GM23338 (cell line): Measurements from ENCODE around the gene HMOX1. TPM values are rescaled to one million over a fixed set of nuclear protein-coding genes. Genes with fewer than 3 reads are reported as not detected.

Experiments used
- ATAC-seq: fragments of 200-7000 bp; cut with Tn5 transposase; 3 replicates; pipeline ENCODE4 v1.9.1; 2020
- DNase-seq: peaks from one replicate; pipeline ENCODE4 v3.0.0-alpha.2; 2015; ENCODE audit warnings: low spot score
- H2AFZ ChIP-seq: fragments of 200-600 bp; sonication (generic); 2 replicates; pipeline ENCODE4 v1.8.0; 2016; ENCODE audit warnings: antibody characterized with exemption, mild to moderate bottlenecking, moderate library complexity
- H3F3A ChIP-seq: fragments of 200-600 bp; sonication (generic); replicated peaks from 2 replicates; pipeline ENCODE4 v1.8.0; 2017; ENCODE audit warnings: antibody characterized with exemption, mixed run types, low read depth
- H3K27ac ChIP-seq: fragments of 200-600 bp; sonication (generic); 2 replicates; pipeline ENCODE4 v1.6.1; 2016; ENCODE audit warnings: low read depth
- H3K27me3 ChIP-seq: fragments of 200-600 bp; sonication (generic); 2 replicates; pipeline ENCODE4 v1.8.0; 2016; ENCODE audit warnings: mild to moderate bottlenecking, mixed run types, moderate library complexity; ENCODE audit not compliant: insufficient read depth
- H3K36me3 ChIP-seq: fragments of 200-600 bp; sonication (generic); 2 replicates; pipeline ENCODE4 v1.8.0; 2016; ENCODE audit warnings: mild to moderate bottlenecking; ENCODE audit not compliant: insufficient read depth
- H3K4me1 ChIP-seq: fragments of 200-600 bp; sonication (generic); 2 replicates; pipeline ENCODE4 v1.8.0; 2016; ENCODE audit warnings: mild to moderate bottlenecking, moderate library complexity; ENCODE audit not compliant: insufficient read depth
- H3K4me2 ChIP-seq: fragments of 200-600 bp; sonication (generic); 2 replicates; pipeline ENCODE4 v1.7.1; 2017; ENCODE audit warnings: mixed run types
- H3K4me3 ChIP-seq: fragments of 200-600 bp; sonication (generic); 2 replicates; pipeline ENCODE4 v1.6.1; 2016; ENCODE audit warnings: mixed run types
- H3K79me2 ChIP-seq: fragments of 200-600 bp; sonication (generic); replicated peaks from 2 replicates; pipeline ENCODE4 v1.8.0; 2017; ENCODE audit warnings: mild to moderate bottlenecking; ENCODE audit not compliant: insufficient read depth
- H3K9me2 ChIP-seq: fragments of 200-600 bp; sonication (generic); 2 replicates; pipeline ENCODE4 v1.8.0; 2017; ENCODE audit not compliant: insufficient read depth
- H4K20me1 ChIP-seq: fragments of 200-600 bp; sonication (generic); replicated peaks from 2 replicates; pipeline ENCODE4 v1.8.0; 2017; ENCODE audit warnings: mild to moderate bottlenecking; ENCODE audit not compliant: insufficient read depth
- H3K27ac Mint-ChIP-seq: 2 replicates; pipeline ENCODE4 v1.8.0; 2020; ENCODE audit warnings: inconsistent platforms, mild to moderate bottlenecking, moderate library complexity, mixed read lengths
- H3K27me3 Mint-ChIP-seq: 3 replicates; pipeline ENCODE4 v1.8.0; 2022; ENCODE audit warnings: low read depth, mild to moderate bottlenecking, moderate library complexity, mixed read lengths, inconsistent platforms; ENCODE audit not compliant: insufficient read depth, poor library complexity
- H3K36me3 Mint-ChIP-seq: 3 replicates; pipeline ENCODE4 v1.8.0; 2021; ENCODE audit warnings: low read depth, mild to moderate bottlenecking, inconsistent platforms, moderate library complexity, mixed read lengths
- H3K4me1 Mint-ChIP-seq: 3 replicates; pipeline ENCODE4 v1.8.0; 2020; ENCODE audit warnings: mild to moderate bottlenecking, inconsistent platforms, mixed read lengths
- H3K4me3 Mint-ChIP-seq: 3 replicates; pipeline ENCODE4 v1.8.0; 2021; ENCODE audit warnings: moderate library complexity, mild to moderate bottlenecking, inconsistent platforms, mixed read lengths
- H3K9me3 Mint-ChIP-seq: 3 replicates; pipeline ENCODE4 v1.8.0; 2020; ENCODE audit warnings: moderate library complexity, mild to moderate bottlenecking, inconsistent platforms, mixed read lengths
- EZH2 ChIP-seq: fragments of 200-600 bp; sonication (generic); IDR thresholded peaks from one replicate; pipeline ENCODE4 v1.8.0; 2017; ENCODE audit warnings: antibody characterized with exemption, mild to moderate bottlenecking, low read depth; ENCODE audit not compliant: unreplicated experiment
- EZH2phosphoT487 ChIP-seq: fragments of 200-600 bp; sonication (generic); IDR thresholded peaks from one replicate; pipeline ENCODE4 v1.8.1; 2018; ENCODE audit warnings: antibody characterized with exemption; ENCODE audit not compliant: unreplicated experiment
- ZNF114 ChIP-seq: fragments of 250-450 bp; sonication (Bioruptor Pico); IDR thresholded peaks from 2 replicates; pipeline ENCODE4 v1.5.0; 2020; ENCODE audit warnings: mild to moderate bottlenecking, moderate library complexity
- polyA plus RNA-seq: library from polyadenylated mRNA; unstranded; fragments of >200 nt; fragmentation: Nextera tagmentation; extraction: Ambion mirVana; gene quantifications from 2 replicates; pipeline ENCODE4 v1.2.1, GENCODE V29; 2016
- total RNA-seq: library from RNA; depleted of rRNA; stranded (reverse); fragments of >200 nt; shearing (Covaris generic); gene quantifications from 2 replicates; pipeline ENCODE4 v1.2.3, GENCODE V29; 2014
- TF ChIP-seq, protein P1 (sequence below): fragments of 250-450 bp; sonication (Bioruptor Pico); IDR thresholded peaks from 2 replicates; pipeline ENCODE4 v1.5.0; 2020; ENCODE audit warnings: mild to moderate bottlenecking, moderate library complexity
- TF ChIP-seq, protein P2 (sequence below): IDR thresholded peaks from 2 replicates; pipeline ENCODE4 v1.6.1; 2016; ENCODE audit warnings: antibody characterized with exemption
- TF ChIP-seq, protein P3 (sequence below), 2 experiments: fragments of 200-600 bp in 1 of 2; sonication (generic) in 1 of 2; conservative IDR thresholded peaks; 2 replicates each; pipeline versions ENCODE4 v1.5.1 to v1.6.1; 2016 to 2017; ENCODE audit warnings: antibody characterized with exemption in 2 of 2, low read depth in 2 of 2, mild to moderate bottlenecking in 2 of 2, moderate library complexity in 1 of 2

HMOX1 gene
- total and polyA plus RNA-seq, 2 experiments from 2014 or later = 10.9 to 22.6 TPM

DNA sequence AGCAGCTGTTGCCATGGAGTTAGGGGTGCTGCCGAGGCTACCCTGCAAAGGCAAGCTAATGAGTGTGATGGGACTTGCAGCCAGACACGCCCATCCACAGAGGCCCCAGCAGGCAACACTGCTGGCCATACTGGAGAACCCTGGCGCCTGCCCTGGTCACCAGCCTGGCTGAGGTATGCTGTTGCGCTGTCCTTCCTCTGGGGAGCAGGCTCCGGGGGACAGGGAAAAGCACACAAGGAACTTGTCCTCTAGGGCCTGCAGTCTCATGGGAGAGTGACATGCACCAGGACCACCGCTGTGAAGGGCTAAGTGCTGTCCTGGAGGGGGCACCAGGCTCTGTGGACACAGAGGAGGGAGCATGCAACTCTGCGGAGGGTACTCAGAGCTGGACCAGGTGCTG is 45.4 kb upstream of the HMOX1 start:
- Histone ChIP-seq H3K27ac (no peak overlapping the region), H3K4me2 (no peak overlapping the region), H3F3A (no peaks in the 10 kb centered on the region), H3K4me1 (no peaks in the 10 kb centered on the region), H3K27me3 (no peaks in the 10 kb centered on the region), H2AFZ (no peak overlapping the region), H3K4me3 (no peak overlapping the region), H4K20me1 (no peaks in the 10 kb centered on the region), H3K79me2 (no peaks in the 10 kb centered on the region), H3K9me2 (no peaks in the 10 kb centered on the region), H3K36me3 (no peaks in the 10 kb centered on the region)
- TF ChIP-seq, protein P1, sequence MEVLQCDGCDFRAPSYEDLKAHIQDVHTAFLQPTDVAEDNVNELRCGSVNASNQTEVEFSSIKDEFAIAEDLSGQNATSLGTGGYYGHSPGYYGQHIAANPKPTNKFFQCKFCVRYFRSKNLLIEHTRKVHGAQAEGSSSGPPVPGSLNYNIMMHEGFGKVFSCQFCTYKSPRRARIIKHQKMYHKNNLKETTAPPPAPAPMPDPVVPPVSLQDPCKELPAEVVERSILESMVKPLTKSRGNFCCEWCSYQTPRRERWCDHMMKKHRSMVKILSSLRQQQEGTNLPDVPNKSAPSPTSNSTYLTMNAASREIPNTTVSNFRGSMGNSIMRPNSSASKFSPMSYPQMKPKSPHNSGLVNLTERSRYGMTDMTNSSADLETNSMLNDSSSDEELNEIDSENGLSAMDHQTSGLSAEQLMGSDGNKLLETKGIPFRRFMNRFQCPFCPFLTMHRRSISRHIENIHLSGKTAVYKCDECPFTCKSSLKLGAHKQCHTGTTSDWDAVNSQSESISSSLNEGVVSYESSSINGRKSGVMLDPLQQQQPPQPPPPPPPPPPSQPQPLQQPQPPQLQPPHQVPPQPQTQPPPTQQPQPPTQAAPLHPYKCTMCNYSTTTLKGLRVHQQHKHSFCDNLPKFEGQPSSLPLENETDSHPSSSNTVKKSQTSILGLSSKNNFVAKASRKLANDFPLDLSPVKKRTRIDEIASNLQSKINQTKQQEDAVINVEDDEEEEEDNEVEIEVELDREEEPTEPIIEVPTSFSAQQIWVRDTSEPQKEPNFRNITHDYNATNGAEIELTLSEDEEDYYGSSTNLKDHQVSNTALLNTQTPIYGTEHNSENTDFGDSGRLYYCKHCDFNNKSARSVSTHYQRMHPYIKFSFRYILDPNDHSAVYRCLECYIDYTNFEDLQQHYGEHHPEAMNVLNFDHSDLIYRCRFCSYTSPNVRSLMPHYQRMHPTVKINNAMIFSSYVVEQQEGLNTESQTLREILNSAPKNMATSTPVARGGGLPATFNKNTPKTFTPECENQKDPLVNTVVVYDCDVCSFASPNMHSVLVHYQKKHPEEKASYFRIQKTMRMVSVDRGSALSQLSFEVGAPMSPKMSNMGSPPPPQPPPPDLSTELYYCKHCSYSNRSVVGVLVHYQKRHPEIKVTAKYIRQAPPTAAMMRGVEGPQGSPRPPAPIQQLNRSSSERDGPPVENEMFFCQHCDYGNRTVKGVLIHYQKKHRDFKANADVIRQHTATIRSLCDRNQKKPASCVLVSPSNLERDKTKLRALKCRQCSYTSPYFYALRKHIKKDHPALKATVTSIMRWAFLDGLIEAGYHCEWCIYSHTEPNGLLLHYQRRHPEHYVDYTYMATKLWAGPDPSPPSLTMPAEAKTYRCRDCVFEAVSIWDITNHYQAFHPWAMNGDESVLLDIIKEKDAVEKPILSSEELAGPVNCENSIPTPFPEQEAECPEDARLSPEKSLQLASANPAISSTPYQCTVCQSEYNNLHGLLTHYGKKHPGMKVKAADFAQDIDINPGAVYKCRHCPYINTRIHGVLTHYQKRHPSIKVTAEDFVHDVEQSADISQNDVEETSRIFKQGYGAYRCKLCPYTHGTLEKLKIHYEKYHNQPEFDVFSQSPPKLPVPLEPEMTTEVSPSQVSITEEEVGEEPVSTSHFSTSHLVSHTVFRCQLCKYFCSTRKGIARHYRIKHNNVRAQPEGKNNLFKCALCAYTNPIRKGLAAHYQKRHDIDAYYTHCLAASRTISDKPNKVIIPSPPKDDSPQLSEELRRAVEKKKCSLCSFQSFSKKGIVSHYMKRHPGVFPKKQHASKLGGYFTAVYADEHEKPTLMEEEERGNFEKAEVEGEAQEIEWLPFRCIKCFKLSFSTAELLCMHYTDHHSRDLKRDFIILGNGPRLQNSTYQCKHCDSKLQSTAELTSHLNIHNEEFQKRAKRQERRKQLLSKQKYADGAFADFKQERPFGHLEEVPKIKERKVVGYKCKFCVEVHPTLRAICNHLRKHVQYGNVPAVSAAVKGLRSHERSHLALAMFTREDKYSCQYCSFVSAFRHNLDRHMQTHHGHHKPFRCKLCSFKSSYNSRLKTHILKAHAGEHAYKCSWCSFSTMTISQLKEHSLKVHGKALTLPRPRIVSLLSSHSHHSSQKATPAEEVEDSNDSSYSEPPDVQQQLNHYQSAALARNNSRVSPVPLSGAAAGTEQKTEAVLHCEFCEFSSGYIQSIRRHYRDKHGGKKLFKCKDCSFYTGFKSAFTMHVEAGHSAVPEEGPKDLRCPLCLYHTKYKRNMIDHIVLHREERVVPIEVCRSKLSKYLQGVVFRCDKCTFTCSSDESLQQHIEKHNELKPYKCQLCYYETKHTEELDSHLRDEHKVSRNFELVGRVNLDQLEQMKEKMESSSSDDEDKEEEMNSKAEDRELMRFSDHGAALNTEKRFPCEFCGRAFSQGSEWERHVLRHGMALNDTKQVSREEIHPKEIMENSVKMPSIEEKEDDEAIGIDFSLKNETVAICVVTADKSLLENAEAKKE (CRISPR knock-in tag) = no peak
- TF ChIP-seq, protein P2, sequence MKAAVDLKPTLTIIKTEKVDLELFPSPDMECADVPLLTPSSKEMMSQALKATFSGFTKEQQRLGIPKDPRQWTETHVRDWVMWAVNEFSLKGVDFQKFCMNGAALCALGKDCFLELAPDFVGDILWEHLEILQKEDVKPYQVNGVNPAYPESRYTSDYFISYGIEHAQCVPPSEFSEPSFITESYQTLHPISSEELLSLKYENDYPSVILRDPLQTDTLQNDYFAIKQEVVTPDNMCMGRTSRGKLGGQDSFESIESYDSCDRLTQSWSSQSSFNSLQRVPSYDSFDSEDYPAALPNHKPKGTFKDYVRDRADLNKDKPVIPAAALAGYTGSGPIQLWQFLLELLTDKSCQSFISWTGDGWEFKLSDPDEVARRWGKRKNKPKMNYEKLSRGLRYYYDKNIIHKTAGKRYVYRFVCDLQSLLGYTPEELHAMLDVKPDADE = no peak
- TF ChIP-seq EZH2phosphoT487 = no peak
- TF ChIP-seq, protein P3, sequence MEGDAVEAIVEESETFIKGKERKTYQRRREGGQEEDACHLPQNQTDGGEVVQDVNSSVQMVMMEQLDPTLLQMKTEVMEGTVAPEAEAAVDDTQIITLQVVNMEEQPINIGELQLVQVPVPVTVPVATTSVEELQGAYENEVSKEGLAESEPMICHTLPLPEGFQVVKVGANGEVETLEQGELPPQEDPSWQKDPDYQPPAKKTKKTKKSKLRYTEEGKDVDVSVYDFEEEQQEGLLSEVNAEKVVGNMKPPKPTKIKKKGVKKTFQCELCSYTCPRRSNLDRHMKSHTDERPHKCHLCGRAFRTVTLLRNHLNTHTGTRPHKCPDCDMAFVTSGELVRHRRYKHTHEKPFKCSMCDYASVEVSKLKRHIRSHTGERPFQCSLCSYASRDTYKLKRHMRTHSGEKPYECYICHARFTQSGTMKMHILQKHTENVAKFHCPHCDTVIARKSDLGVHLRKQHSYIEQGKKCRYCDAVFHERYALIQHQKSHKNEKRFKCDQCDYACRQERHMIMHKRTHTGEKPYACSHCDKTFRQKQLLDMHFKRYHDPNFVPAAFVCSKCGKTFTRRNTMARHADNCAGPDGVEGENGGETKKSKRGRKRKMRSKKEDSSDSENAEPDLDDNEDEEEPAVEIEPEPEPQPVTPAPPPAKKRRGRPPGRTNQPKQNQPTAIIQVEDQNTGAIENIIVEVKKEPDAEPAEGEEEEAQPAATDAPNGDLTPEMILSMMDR (conservative IDR thresholded peaks at IDR 0.05; ENCODE audit: low read depth in 2 of 2) = 0 out of 4 replicates have a peak, but pooled peaks of 1 of the 2 experiments have one; percentile 7
- TF ChIP-seq EZH2 = no peak
- no peak for TF ChIP-seq ZNF114 (CRISPR knock-in tag)
- no peak for DNase-seq
- peaks cover 18% of the 10 kb centered on the region; the same call in 2 of the 3 replicates for H3K36me3 Mint-ChIP-seq
- peaks cover 5% of the 10 kb centered on the region; the same call in 2 of the 3 replicates for H3K4me1 Mint-ChIP-seq
- H3K9me3 Mint-ChIP-seq = no peaks in the 10 kb centered on the region
- no peak overlapping the region for H3K27ac Mint-ChIP-seq
- peaks cover 15% of the 10 kb centered on the region for H3K27me3 Mint-ChIP-seq
- ATAC-seq = peak; percentile 37; the same call in 2 of the 3 replicates
- H3K4me3 Mint-ChIP-seq = no peak overlapping the region
